ENCODE results near the gene SLC26A6.

SLC26A6 gene

DNA sequence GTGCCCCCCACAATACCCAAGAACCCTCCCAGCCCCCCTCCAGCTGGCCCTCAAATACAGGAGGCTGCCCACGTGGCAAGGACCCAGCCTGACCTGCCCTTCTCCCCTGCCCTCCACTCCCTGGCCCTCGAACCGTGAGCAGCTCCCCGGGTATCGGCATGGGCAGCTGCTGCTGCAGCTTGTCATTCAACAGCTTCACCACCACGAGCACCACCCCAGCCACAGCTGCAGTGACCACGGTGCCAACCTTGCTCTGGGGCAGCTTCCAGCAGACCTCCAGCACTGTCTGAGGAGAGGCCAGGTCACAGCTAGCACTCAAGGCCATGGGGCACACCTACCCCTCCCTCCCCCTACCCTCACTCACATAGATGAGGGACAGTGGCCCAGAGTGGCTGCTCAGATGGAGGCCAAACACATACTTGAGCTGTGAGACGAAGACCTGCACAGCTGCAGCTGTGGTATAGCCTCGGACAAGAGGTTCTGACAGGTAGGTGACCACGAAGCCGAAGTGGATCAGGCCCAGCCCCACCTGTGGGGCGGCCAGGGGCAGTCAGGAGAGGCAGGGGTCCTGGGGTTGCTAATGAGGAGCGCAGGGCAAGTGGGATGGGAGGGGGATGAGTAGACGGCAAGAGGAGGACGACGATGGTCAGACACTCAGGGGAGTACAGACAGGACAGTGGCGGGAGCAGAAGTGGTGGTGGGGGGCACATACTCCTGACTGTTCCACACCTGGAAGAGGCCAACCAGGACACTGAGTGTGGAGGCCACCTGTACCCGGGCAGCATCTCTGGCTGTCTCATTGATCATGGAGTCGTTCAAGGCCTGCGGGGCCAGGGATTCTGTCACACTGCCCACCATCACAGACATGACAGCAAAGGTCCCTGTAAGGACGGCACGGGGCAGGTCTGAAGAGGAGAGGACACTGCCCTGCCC is 3.5 kb downstream of the SLC26A6 start (continued):
- TF ChIP-seq, protein P1, sequence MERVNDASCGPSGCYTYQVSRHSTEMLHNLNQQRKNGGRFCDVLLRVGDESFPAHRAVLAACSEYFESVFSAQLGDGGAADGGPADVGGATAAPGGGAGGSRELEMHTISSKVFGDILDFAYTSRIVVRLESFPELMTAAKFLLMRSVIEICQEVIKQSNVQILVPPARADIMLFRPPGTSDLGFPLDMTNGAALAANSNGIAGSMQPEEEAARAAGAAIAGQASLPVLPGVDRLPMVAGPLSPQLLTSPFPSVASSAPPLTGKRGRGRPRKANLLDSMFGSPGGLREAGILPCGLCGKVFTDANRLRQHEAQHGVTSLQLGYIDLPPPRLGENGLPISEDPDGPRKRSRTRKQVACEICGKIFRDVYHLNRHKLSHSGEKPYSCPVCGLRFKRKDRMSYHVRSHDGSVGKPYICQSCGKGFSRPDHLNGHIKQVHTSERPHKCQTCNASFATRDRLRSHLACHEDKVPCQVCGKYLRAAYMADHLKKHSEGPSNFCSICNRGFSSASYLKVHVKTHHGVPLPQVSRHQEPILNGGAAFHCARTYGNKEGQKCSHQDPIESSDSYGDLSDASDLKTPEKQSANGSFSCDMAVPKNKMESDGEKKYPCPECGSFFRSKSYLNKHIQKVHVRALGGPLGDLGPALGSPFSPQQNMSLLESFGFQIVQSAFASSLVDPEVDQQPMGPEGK (CRISPR knock-in tag; IDR thresholded peaks at IDR 0.05; ENCODE audit: borderline replicate concordance) = no peak
- no peak for TF ChIP-seq ESRRG (CRISPR knock-in tag; IDR thresholded peaks at IDR 0.05)
- TF ChIP-seq, protein P2, sequence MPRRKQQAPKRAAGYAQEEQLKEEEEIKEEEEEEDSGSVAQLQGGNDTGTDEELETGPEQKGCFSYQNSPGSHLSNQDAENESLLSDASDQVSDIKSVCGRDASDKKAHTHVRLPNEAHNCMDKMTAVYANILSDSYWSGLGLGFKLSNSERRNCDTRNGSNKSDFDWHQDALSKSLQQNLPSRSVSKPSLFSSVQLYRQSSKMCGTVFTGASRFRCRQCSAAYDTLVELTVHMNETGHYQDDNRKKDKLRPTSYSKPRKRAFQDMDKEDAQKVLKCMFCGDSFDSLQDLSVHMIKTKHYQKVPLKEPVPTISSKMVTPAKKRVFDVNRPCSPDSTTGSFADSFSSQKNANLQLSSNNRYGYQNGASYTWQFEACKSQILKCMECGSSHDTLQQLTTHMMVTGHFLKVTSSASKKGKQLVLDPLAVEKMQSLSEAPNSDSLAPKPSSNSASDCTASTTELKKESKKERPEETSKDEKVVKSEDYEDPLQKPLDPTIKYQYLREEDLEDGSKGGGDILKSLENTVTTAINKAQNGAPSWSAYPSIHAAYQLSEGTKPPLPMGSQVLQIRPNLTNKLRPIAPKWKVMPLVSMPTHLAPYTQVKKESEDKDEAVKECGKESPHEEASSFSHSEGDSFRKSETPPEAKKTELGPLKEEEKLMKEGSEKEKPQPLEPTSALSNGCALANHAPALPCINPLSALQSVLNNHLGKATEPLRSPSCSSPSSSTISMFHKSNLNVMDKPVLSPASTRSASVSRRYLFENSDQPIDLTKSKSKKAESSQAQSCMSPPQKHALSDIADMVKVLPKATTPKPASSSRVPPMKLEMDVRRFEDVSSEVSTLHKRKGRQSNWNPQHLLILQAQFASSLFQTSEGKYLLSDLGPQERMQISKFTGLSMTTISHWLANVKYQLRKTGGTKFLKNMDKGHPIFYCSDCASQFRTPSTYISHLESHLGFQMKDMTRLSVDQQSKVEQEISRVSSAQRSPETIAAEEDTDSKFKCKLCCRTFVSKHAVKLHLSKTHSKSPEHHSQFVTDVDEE (CRISPR knock-in tag; IDR thresholded peaks at IDR 0.05) = no peak
- no peak for TF ChIP-seq BACH2 (CRISPR knock-in tag; IDR thresholded peaks at IDR 0.05; ENCODE audit: borderline replicate concordance)
- no peak for TF ChIP-seq ZFP3 (CRISPR knock-in tag; IDR thresholded peaks at IDR 0.05)
- no peak for TF ChIP-seq ZC3H10 (CRISPR knock-in tag; IDR thresholded peaks at IDR 0.05)
- no peak for TF ChIP-seq ZNF70 (CRISPR knock-in tag; IDR thresholded peaks at IDR 0.05)

DNA sequence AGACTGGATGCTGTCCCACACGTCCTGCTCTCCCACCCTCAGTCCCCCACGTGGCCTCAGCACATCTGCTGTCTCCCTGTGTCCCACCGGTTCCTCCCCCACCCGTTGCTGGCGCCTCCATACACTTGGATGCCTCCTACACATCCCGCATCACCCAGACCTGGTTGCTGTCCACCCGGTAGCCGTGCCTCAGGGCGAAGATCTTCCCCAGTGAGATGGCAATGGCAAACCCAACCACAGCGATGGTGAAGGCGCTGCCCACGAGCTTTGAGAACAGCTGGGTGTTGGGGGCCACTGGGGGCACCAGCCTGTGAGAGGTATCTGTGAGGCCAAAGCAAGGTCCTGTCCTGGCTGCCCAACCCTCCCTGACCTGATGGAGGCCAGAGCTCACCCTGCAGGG is 4.4 kb downstream of the SLC26A6 start:
- ATAC-seq = no peak
- TF ChIP-seq ARNTL (CRISPR knock-in tag; IDR thresholded peaks at IDR 0.05; ENCODE audit: borderline replicate concordance, low read depth) (no peak), CSDC2 (CRISPR knock-in tag; IDR thresholded peaks at IDR 0.05) (no peak), PPARA (CRISPR knock-in tag; IDR thresholded peaks at IDR 0.05; ENCODE audit: borderline replicate concordance) (no peak), ZNF8 (CRISPR knock-in tag; IDR thresholded peaks at IDR 0.05) (no peak), ESRRG (CRISPR knock-in tag; IDR thresholded peaks at IDR 0.05) (no peak), ZNF70 (CRISPR knock-in tag; IDR thresholded peaks at IDR 0.05) (no peak), ISL1 (CRISPR knock-in tag; IDR thresholded peaks at IDR 0.05) (no peak), TOX (CRISPR knock-in tag; IDR thresholded peaks at IDR 0.05; ENCODE audit: borderline replicate concordance) (no peak), GLIS3 (CRISPR knock-in tag; IDR thresholded peaks at IDR 0.05) (no peak), ZFP3 (CRISPR knock-in tag; IDR thresholded peaks at IDR 0.05) (no peak), ZC3H10 (CRISPR knock-in tag; IDR thresholded peaks at IDR 0.05) (no peak)
- TF ChIP-seq, protein P3, sequence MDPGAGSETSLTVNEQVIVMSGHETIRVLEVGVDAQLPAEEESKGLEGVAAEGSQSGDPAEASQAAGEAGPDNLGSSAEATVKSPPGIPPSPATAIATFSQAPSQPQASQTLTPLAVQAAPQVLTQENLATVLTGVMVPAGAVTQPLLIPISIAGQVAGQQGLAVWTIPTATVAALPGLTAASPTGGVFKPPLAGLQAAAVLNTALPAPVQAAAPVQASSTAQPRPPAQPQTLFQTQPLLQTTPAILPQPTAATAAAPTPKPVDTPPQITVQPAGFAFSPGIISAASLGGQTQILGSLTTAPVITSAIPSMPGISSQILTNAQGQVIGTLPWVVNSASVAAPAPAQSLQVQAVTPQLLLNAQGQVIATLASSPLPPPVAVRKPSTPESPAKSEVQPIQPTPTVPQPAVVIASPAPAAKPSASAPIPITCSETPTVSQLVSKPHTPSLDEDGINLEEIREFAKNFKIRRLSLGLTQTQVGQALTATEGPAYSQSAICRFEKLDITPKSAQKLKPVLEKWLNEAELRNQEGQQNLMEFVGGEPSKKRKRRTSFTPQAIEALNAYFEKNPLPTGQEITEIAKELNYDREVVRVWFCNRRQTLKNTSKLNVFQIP (CRISPR knock-in tag; IDR thresholded peaks at IDR 0.05; ENCODE audit: borderline replicate concordance, low read depth) = no peak
- TF ChIP-seq, protein P4, sequence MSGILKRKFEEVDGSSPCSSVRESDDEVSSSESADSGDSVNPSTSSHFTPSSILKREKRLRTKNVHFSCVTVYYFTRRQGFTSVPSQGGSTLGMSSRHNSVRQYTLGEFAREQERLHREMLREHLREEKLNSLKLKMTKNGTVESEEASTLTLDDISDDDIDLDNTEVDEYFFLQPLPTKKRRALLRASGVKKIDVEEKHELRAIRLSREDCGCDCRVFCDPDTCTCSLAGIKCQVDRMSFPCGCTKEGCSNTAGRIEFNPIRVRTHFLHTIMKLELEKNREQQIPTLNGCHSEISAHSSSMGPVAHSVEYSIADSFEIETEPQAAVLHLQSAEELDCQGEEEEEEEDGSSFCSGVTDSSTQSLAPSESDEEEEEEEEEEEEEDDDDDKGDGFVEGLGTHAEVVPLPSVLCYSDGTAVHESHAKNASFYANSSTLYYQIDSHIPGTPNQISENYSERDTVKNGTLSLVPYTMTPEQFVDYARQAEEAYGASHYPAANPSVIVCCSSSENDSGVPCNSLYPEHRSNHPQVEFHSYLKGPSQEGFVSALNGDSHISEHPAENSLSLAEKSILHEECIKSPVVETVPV (CRISPR knock-in tag; IDR thresholded peaks at IDR 0.05) = no peak
- TF ChIP-seq, protein P2 (CRISPR knock-in tag; IDR thresholded peaks at IDR 0.05) = no peak
- TF ChIP-seq, protein P5, sequence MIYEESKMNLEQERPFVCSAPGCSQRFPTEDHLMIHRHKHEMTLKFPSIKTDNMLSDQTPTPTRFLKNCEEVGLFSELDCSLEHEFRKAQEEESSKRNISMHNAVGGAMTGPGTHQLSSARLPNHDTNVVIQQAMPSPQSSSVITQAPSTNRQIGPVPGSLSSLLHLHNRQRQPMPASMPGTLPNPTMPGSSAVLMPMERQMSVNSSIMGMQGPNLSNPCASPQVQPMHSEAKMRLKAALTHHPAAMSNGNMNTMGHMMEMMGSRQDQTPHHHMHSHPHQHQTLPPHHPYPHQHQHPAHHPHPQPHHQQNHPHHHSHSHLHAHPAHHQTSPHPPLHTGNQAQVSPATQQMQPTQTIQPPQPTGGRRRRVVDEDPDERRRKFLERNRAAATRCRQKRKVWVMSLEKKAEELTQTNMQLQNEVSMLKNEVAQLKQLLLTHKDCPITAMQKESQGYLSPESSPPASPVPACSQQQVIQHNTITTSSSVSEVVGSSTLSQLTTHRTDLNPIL (CRISPR knock-in tag; IDR thresholded peaks at IDR 0.05; ENCODE audit: low read depth) = no peak
